ENCODE measurements around the gene SCAMP4. TPM values are rescaled to one million over a fixed set of nuclear protein-coding genes. Genes with fewer than 3 reads are reported as not detected.

Gene SCAMP4
- total and polyA plus RNA-seq, 9 of the 15 experiments (the other 6 are each of a cell fraction or from before 2014, with no cell fraction given): 0.81 to 45.9 (median 12.8) TPM

DNA sequence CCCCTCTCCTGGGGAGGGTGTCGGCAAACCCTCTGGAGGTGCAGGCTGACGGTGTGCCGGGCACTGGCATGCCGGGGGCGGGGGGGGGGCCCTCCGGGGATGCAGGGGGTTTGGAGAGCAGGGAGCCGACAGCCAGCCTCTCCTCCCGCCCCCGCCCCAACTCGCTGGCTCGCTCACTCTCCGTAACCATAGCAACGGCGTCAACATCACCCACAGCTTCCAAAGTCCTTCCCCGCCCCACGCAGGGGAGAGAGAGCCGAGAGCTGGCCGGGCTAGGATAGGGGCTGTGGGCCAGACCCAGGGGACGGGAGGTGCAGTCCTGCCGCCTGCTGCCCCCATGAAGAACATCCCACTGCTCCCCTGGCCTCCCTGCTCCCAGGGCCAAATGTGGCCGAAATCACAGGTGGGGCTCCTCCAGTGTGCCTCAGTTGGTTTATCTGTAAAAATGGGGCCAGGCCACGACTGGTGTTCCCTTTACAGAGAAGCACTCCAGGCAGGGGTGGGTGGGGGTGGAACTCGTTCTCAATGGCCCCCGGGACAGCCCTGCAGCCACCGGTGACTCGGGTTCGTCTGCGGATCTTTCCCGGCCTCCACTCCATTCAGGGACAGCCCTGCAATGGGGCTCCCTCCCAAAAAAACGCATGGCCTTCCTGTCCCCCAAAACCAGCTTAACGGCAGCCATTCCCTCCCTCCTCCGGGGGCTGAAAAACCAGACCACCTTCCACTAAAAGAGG is 45.0 kb upstream of the SCAMP4 start (continued):
- TF ChIP-seq ZNF124 (CRISPR knock-in tag; IDR thresholded peaks at IDR 0.05) (no peak), NR2C2 (CRISPR knock-in tag; IDR thresholded peaks at IDR 0.05) (no peak), NR2C2 (tag; IDR thresholded peaks at IDR 0.05) (no peak), MBD2 (IDR thresholded peaks at IDR 0.05; ENCODE audit: borderline replicate concordance, low read depth) (no peak), THRAP3 (IDR thresholded peaks at IDR 0.05; ENCODE audit: borderline replicate concordance) (no peak), SRSF9 (IDR thresholded peaks at IDR 0.05; ENCODE audit: borderline replicate concordance, low read depth, low read length) (no peak), SAP30 (IDR thresholded peaks at IDR 0.05; ENCODE audit: borderline replicate concordance, insufficient read depth, low read depth, low read length, poor library complexity, severe bottlenecking) (peak; percentile 3), TRIM24 (IDR thresholded peaks at IDR 0.05) (no peak), BHLHE40 (IDR thresholded peaks at IDR 0.05; ENCODE audit: low read length) (no peak), HLTF (IDR thresholded peaks at IDR 0.05) (no peak), ZNF12 (CRISPR knock-in tag; IDR thresholded peaks at IDR 0.05) (no peak), ZNF217 (CRISPR knock-in tag; IDR thresholded peaks at IDR 0.05) (no peak), TGIF2 (CRISPR knock-in tag; IDR thresholded peaks at IDR 0.05) (no peak), EP300 (IDR thresholded peaks at IDR 0.05; ENCODE audit: low read length) (no peak), KHSRP (IDR thresholded peaks at IDR 0.05) (no peak), MAFK (IDR thresholded peaks at IDR 0.05; ENCODE audit: low read length) (no peak), ZNF24 (IDR thresholded peaks at IDR 0.05) (no peak)
- TF ChIP-seq, protein P1, sequence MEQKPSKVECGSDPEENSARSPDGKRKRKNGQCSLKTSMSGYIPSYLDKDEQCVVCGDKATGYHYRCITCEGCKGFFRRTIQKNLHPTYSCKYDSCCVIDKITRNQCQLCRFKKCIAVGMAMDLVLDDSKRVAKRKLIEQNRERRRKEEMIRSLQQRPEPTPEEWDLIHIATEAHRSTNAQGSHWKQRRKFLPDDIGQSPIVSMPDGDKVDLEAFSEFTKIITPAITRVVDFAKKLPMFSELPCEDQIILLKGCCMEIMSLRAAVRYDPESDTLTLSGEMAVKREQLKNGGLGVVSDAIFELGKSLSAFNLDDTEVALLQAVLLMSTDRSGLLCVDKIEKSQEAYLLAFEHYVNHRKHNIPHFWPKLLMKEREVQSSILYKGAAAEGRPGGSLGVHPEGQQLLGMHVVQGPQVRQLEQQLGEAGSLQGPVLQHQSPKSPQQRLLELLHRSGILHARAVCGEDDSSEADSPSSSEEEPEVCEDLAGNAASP (IDR thresholded peaks at IDR 0.05): no peak
- TF ChIP-seq, protein P2, sequence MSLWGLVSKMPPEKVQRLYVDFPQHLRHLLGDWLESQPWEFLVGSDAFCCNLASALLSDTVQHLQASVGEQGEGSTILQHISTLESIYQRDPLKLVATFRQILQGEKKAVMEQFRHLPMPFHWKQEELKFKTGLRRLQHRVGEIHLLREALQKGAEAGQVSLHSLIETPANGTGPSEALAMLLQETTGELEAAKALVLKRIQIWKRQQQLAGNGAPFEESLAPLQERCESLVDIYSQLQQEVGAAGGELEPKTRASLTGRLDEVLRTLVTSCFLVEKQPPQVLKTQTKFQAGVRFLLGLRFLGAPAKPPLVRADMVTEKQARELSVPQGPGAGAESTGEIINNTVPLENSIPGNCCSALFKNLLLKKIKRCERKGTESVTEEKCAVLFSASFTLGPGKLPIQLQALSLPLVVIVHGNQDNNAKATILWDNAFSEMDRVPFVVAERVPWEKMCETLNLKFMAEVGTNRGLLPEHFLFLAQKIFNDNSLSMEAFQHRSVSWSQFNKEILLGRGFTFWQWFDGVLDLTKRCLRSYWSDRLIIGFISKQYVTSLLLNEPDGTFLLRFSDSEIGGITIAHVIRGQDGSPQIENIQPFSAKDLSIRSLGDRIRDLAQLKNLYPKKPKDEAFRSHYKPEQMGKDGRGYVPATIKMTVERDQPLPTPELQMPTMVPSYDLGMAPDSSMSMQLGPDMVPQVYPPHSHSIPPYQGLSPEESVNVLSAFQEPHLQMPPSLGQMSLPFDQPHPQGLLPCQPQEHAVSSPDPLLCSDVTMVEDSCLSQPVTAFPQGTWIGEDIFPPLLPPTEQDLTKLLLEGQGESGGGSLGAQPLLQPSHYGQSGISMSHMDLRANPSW (CRISPR knock-in tag; IDR thresholded peaks at IDR 0.05): no peak
- TF ChIP-seq, protein P3, sequence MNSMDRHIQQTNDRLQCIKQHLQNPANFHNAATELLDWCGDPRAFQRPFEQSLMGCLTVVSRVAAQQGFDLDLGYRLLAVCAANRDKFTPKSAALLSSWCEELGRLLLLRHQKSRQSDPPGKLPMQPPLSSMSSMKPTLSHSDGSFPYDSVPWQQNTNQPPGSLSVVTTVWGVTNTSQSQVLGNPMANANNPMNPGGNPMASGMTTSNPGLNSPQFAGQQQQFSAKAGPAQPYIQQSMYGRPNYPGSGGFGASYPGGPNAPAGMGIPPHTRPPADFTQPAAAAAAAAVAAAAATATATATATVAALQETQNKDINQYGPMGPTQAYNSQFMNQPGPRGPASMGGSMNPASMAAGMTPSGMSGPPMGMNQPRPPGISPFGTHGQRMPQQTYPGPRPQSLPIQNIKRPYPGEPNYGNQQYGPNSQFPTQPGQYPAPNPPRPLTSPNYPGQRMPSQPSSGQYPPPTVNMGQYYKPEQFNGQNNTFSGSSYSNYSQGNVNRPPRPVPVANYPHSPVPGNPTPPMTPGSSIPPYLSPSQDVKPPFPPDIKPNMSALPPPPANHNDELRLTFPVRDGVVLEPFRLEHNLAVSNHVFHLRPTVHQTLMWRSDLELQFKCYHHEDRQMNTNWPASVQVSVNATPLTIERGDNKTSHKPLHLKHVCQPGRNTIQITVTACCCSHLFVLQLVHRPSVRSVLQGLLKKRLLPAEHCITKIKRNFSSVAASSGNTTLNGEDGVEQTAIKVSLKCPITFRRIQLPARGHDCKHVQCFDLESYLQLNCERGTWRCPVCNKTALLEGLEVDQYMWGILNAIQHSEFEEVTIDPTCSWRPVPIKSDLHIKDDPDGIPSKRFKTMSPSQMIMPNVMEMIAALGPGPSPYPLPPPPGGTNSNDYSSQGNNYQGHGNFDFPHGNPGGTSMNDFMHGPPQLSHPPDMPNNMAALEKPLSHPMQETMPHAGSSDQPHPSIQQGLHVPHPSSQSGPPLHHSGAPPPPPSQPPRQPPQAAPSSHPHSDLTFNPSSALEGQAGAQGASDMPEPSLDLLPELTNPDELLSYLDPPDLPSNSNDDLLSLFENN (IDR thresholded peaks at IDR 0.05; ENCODE audit: low read depth in 2 of 2, low read length in 2 of 2): no peak
- TF ChIP-seq, protein P4, sequence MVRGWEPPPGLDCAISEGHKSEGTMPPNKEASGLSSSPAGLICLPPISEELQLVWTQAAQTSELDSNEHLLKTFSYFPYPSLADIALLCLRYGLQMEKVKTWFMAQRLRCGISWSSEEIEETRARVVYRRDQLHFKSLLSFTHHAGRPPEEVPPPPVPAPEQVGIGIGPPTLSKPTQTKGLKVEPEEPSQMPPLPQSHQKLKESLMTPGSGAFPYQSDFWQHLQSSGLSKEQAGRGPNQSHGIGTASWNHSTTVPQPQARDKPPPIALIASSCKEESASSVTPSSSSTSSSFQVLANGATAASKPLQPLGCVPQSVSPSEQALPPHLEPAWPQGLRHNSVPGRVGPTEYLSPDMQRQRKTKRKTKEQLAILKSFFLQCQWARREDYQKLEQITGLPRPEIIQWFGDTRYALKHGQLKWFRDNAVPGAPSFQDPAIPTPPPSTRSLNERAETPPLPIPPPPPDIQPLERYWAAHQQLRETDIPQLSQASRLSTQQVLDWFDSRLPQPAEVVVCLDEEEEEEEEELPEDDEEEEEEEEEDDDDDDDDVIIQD (CRISPR knock-in tag; IDR thresholded peaks at IDR 0.05): no peak

All from K562 (cell line).